Nephron progenitor cell (in vitro differentiated cells): ENCODE measurements around the gene LYPD1.

Experiments used
- DNase-seq: peaks from one replicate; pipeline ENCODE4 v3.0.0; 2021
- H3K27ac Mint-ChIP-seq: 2 replicates; pipeline ENCODE4 v1.8.0; 2021; ENCODE audit warnings: mild to moderate bottlenecking, moderate library complexity, mixed read lengths
- H3K27me3 Mint-ChIP-seq: 2 replicates; pipeline ENCODE4 v1.8.0; 2021; ENCODE audit warnings: mild to moderate bottlenecking, low read depth, mixed read lengths; ENCODE audit not compliant: poor library complexity
- H3K36me3 Mint-ChIP-seq: 2 replicates; pipeline ENCODE4 v1.8.0; 2021; ENCODE audit warnings: low read depth, mixed read lengths
- H3K4me1 Mint-ChIP-seq: 2 replicates; pipeline ENCODE4 v1.8.0; 2021; ENCODE audit warnings: mixed read lengths
- H3K4me3 Mint-ChIP-seq: 2 replicates; pipeline ENCODE4 v1.8.0; 2021; ENCODE audit warnings: mild to moderate bottlenecking, moderate library complexity, mixed read lengths
- H3K9me3 Mint-ChIP-seq: 2 replicates; pipeline ENCODE4 v1.8.0; 2021; ENCODE audit warnings: mild to moderate bottlenecking, moderate library complexity, mixed read lengths
- CTCF ChIP-seq: fragments of 200-600 bp; sonication (generic); IDR thresholded peaks from 2 replicates; pipeline ENCODE4 v1.5.0; 2021; ENCODE audit warnings: antibody characterized with exemption

Gene LYPD1

GRCh38 chr2:132681766-132682165 lies 11.8 kb upstream of the LYPD1 start:
- no peaks in the 10 kb centered on the region for H3K27me3 Mint-ChIP-seq
- no peaks in the 10 kb centered on the region for H3K36me3 Mint-ChIP-seq
- TF ChIP-seq CTCF: no peak
- DNase-seq: no peak
- H3K27ac Mint-ChIP-seq: no peak overlapping the region
- H3K4me3 Mint-ChIP-seq: no peak overlapping the region
- H3K4me1 Mint-ChIP-seq: peaks cover 7% of the 10 kb centered on the region
- H3K9me3 Mint-ChIP-seq: no peaks in the 10 kb centered on the region

- no peak for DNase-seq
- no peak overlapping the region for H3K4me3 Mint-ChIP-seq
- peaks cover 7% of the 10 kb centered on the region for H3K4me1 Mint-ChIP-seq
- no peak overlapping the region for H3K27ac Mint-ChIP-seq
- no peaks in the 10 kb centered on the region for H3K9me3 Mint-ChIP-seq
- no peaks in the 10 kb centered on the region for H3K36me3 Mint-ChIP-seq
- no peaks in the 10 kb centered on the region for H3K27me3 Mint-ChIP-seq
- TF ChIP-seq CTCF: no peak
Observed at GRCh38 chr2:132680544-132680943, 10.5 kb upstream of the LYPD1 start.

- H3K4me1 Mint-ChIP-seq: peaks cover 7% of the 10 kb centered on the region
- no peak overlapping the region for H3K27ac Mint-ChIP-seq
- no peak for TF ChIP-seq CTCF
- no peaks in the 10 kb centered on the region for H3K9me3 Mint-ChIP-seq
- peaks cover 5% of the 10 kb centered on the region for H3K27me3 Mint-ChIP-seq
- no peak for DNase-seq
- H3K36me3 Mint-ChIP-seq: no peaks in the 10 kb centered on the region
- no peak overlapping the region for H3K4me3 Mint-ChIP-seq
Observed at GRCh38 chr2:132678483-132678882, 8.5 kb upstream of the LYPD1 start.

DNA sequence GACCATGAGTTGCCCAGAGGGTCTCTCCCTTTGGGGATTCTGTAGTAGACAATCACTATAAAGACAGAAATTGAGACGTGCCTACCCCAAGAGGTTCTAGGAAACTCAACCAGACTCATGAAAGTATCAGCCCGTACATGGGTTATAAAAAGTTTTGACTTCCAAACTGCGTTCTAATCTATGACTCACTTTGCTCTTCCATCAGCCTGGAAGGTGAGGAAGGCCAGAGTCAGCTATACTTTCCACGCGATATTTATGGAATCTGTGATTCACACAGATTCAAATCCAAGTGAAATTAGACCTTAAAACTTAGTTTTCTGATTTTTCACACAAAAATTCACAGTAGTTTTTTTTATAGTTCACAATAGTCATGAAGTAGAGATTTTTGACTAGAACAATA lies 7.7 kb upstream of the LYPD1 start:
- H3K4me1 Mint-ChIP-seq: peaks cover 7% of the 10 kb centered on the region
- no peaks in the 10 kb centered on the region for H3K9me3 Mint-ChIP-seq
- TF ChIP-seq CTCF: no peak
- no peak overlapping the region for H3K4me3 Mint-ChIP-seq
- H3K27me3 Mint-ChIP-seq: peaks cover 5% of the 10 kb centered on the region
- DNase-seq: no peak
- H3K36me3 Mint-ChIP-seq: no peaks in the 10 kb centered on the region
- no peak overlapping the region for H3K27ac Mint-ChIP-seq

- Mint-ChIP-seq H3K27me3 (peaks cover 8% of the 10 kb centered on the region), H3K4me3 (no peak overlapping the region), H3K9me3 (no peaks in the 10 kb centered on the region), H3K36me3 (no peaks in the 10 kb centered on the region), H3K4me1 (peaks cover 7% of the 10 kb centered on the region), H3K27ac (no peak overlapping the region)
- DNase-seq: no peak
- no peak for TF ChIP-seq CTCF
Observed at GRCh38 chr2:132676999-132677398, 7.0 kb upstream of the LYPD1 start.

DNA sequence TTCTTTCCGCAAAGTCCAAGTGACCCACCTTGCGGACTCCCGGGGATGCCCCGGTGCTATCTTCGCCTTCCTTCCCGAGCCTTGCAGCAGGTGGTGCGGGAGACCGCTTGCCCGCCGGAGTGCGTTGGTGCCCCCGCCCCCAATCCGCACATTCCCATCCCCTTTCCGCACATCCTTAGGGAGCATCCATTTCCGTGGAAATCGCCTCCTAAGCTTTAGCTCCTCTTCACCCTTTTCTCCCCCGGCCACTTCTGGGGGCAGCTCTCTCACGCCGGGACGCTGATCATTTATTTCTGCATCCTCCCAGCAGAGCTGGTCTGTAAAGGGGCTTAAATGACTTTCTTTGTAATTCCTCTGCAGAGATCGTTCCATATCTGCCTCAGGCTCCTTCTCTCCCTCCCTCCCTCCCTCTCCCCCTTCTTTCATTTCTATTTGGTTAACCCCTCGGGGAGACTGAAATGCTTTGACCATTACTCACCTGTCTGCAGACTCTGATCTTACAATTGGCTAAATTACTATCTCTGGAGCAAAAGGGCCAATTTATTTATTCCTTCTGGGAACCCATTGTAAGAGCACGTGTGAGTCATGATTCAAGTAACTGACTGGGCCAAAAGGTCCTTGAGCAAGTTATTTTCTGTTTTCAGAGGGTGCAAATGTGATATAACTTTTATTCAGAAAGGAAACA lies 1.3 kb upstream of the LYPD1 start:
- H3K27me3 Mint-ChIP-seq: peaks cover 47% of the 10 kb centered on the region
- TF ChIP-seq CTCF: no peak
- peaks cover 35% of the 10 kb centered on the region for H3K4me1 Mint-ChIP-seq
- DNase-seq: peak; percentile 37
- H3K4me3 Mint-ChIP-seq: peak overlapping the region; percentile 86
- H3K36me3 Mint-ChIP-seq: no peaks in the 10 kb centered on the region
- H3K27ac Mint-ChIP-seq: no peak overlapping the region
- no peaks in the 10 kb centered on the region for H3K9me3 Mint-ChIP-seq
